HG03439 (cell line): ENCODE data around the gene POU6F1.

Experiments
- ATAC-seq: cut with Tn5 transposase; IDR thresholded peaks from one replicate; pipeline ENCODE4 v1.9.1; 2021; ENCODE audit warnings: mild to moderate bottlenecking, moderate library complexity; ENCODE audit not compliant: unreplicated experiment

POU6F1 gene

GRCh38 chr12:51171884-51172514 is 45.9 kb downstream of the POU6F1 start:
- ATAC-seq: peak; percentile 6

- no peak for ATAC-seq
These were observed 54.1 kb downstream of the POU6F1 start for GRCh38 chr12:51163795-51164194.

- ATAC-seq: no peak
These were observed 55.6 kb downstream of the POU6F1 start for GRCh38 chr12:51162217-51162616.

- ATAC-seq: no peak
These were observed 56.9 kb downstream of the POU6F1 start for GRCh38 chr12:51160814-51161459.

- ATAC-seq: no peak
These were observed 61.6 kb downstream of the POU6F1 start for GRCh38 chr12:51156245-51156765.

GRCh38 chr12:51152953-51153352 is 64.9 kb downstream of the POU6F1 start:
- no peak for ATAC-seq

GRCh38 chr12:51150777-51151176 is 67.1 kb downstream of the POU6F1 start:
- no peak for ATAC-seq

GRCh38 chr12:51147309-51147708 is 70.6 kb downstream of the POU6F1 start:
- no peak for ATAC-seq

GRCh38 chr12:51139292-51139844 is 78.5 kb downstream of the POU6F1 start:
- no peak for ATAC-seq
